ENCODE data around the gene LRCH1.
A peak's percentile ranks its signal among the peaks of the same experiment; 100 is the strongest.

Gene LRCH1

GRCh38 chr13:46726347-46726746 is 173.4 kb downstream of the LRCH1 start:
- no peak overlapping the region for H3K4me3 ChIP-seq (ENCODE audit: low read depth, low read length)
- H3K4me1 ChIP-seq, result no peaks in the 10 kb centered on the region; the same call in 1 of the 2 replicates
- no peaks in the 10 kb centered on the region for H3K27me3 ChIP-seq
- no peak for DNase-seq
- no peak for TF ChIP-seq CTCF (IDR thresholded peaks at IDR 0.05; ENCODE audit: low read depth, low read length)
- peaks cover 63% of the 10 kb centered on the region for H3K36me3 ChIP-seq
- H3K9me3 ChIP-seq, result no peaks in the 10 kb centered on the region

DNA sequence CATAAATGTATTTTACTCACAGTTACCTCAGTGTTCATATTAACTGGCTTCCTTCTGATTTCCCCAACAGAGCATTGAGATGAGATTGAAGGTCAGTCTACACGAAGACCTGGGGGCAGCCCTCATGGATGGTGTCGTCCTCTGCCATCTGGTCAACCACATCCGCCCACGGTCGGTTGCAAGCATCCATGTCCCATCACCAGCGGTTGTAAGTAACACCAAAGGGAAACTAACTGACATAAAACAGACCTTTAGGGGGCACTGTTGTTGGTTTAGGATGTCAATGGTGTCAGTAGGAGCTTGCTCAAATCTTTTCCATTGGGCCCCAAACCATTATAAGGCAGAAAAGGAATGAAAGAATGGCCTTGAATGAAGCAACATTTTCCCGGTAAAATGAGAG is 175.8 kb downstream of the LRCH1 start:
- Histone ChIP-seq H3K36me3 (peaks cover 71% of the 10 kb centered on the region), H3K27me3 (no peaks in the 10 kb centered on the region), H3K9me3 (no peaks in the 10 kb centered on the region), H3K4me3 (ENCODE audit: low read depth, low read length) (no peak overlapping the region), H3K4me1 (peaks cover 5% of the 10 kb centered on the region; the same call in 1 of the 2 replicates)
- TF ChIP-seq CTCF (IDR thresholded peaks at IDR 0.05; ENCODE audit: low read depth, low read length), result peak; percentile 48
- DNase-seq, result peak; percentile 22

DNA sequence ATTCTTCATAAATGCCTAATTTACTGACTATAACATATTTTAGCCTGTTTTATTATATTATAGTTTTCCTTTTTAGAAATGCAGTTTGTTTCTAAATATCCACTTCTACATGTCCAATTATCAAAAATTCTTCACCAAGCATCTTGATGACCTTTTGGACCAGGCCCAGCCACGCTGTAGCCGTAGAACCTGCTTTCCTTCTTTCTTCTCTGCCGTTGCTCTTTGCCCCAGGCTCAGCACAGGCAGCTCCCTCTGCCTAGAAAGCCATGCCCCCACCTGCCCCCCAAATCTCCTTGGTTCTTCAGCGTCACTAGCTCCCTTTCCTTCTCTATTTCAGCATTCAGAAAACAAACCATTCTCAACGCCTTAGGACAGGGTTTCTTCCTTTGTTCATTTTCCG is 178.6 kb downstream of the LRCH1 start:
- TF ChIP-seq CTCF (IDR thresholded peaks at IDR 0.05; ENCODE audit: low read depth, low read length), result no peak

DNA sequence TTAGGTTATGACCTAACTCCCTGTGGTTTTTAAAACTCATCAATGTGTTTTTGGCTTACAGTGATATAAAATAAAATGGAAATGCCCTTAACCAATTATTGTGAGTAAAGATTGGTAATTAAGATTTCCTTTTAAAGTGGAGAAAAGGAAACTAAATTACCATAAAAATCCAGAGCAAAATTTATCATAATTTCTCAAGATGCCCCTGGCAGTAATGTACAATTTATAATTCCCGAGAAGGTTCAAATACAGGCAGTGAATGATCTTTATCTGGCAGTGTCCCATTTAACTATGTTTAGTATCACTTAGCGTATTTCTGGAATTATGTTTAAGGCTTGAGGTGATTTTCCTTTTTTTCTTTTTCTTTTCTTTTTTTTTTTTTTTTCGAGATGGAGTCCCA is 182.5 kb downstream of the LRCH1 start:
- TF ChIP-seq CTCF (IDR thresholded peaks at IDR 0.05; ENCODE audit: low read depth, low read length), result no peak
- Histone ChIP-seq H3K9me3 (no peaks in the 10 kb centered on the region), H3K4me1 (peaks cover 5% of the 10 kb centered on the region), H3K4me3 (ENCODE audit: low read depth, low read length) (no peak overlapping the region), H3K27me3 (no peaks in the 10 kb centered on the region), H3K36me3 (peaks cover 29% of the 10 kb centered on the region)
- no peak for DNase-seq

More for the DNA sequence above, 178.6 kb downstream of the LRCH1 start:
- DNase-seq, result no peak
- no peaks in the 10 kb centered on the region for H3K27me3 ChIP-seq
- H3K36me3 ChIP-seq, result peaks cover 51% of the 10 kb centered on the region
- H3K4me1 ChIP-seq, result peaks cover 5% of the 10 kb centered on the region; the same call in 1 of the 2 replicates
- no peak overlapping the region for H3K4me3 ChIP-seq (ENCODE audit: low read depth, low read length)
- H3K9me3 ChIP-seq, result no peaks in the 10 kb centered on the region

GRCh38 chr13:46736541-46737310 is 183.8 kb downstream of the LRCH1 start:
- DNase-seq, result no peak
- H3K4me3 ChIP-seq (ENCODE audit: low read depth, low read length), result no peak overlapping the region
- no peaks in the 10 kb centered on the region for H3K27me3 ChIP-seq
- no peak for TF ChIP-seq CTCF (IDR thresholded peaks at IDR 0.05; ENCODE audit: low read depth, low read length)
- H3K36me3 ChIP-seq, result peaks cover 27% of the 10 kb centered on the region
- H3K9me3 ChIP-seq, result no peaks in the 10 kb centered on the region
- peaks cover 5% of the 10 kb centered on the region for H3K4me1 ChIP-seq

DNA sequence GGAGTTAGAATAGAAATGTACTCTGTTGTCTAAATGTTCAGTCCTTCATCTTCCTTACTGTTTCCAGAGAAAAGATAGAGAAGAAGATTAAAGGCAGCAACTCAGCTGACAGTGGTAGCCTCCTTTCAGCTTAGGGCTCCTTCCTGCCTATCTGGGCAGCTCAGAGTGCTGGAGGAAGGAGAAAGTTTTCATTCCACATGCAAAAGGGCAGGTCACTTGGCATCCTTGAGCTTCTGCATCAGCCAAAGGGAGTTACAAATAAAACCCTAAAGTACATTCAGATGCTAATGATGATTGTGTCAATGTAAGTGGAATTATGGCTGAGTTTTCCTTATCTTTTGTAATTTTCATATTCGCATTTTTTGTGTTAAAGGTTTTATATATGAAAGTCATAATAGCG is 185.1 kb downstream of the LRCH1 start:
- no peak for TF ChIP-seq CTCF (IDR thresholded peaks at IDR 0.05; ENCODE audit: low read depth, low read length)
- Histone ChIP-seq H3K4me3 (ENCODE audit: low read depth, low read length) (no peak overlapping the region), H3K4me1 (no peaks in the 10 kb centered on the region; the same call in none of the 2 replicates), H3K9me3 (no peaks in the 10 kb centered on the region), H3K36me3 (peaks cover 28% of the 10 kb centered on the region), H3K27me3 (no peaks in the 10 kb centered on the region)
- DNase-seq, result no peak

Data from BE2C (cell line).